PC-3 (cell line): ENCODE data around the gene MMP15.

ENCODE experiments used
- CTCF ChIP-seq: fragments of 300-600 bp; sonication (generic); conservative IDR thresholded peaks from 2 replicates; pipeline ENCODE4 v1.5.1; 2017; ENCODE audit warnings: antibody characterized with exemption, low read depth, mild to moderate bottlenecking, low read length
- EZH2 ChIP-seq: fragments of 300-600 bp; sonication (generic); IDR thresholded peaks from one replicate; pipeline ENCODE4 v1.6.1; 2017; ENCODE audit warnings: antibody characterized with exemption, mild to moderate bottlenecking, low read length; ENCODE audit not compliant: unreplicated experiment
- EZH2phosphoT487 ChIP-seq: fragments of 300-600 bp; sonication (generic); IDR thresholded peaks from 2 replicates; pipeline ENCODE4 v1.6.1; 2018; ENCODE audit warnings: mild to moderate bottlenecking, antibody characterized with exemption, low read length, borderline replicate concordance

DNA sequence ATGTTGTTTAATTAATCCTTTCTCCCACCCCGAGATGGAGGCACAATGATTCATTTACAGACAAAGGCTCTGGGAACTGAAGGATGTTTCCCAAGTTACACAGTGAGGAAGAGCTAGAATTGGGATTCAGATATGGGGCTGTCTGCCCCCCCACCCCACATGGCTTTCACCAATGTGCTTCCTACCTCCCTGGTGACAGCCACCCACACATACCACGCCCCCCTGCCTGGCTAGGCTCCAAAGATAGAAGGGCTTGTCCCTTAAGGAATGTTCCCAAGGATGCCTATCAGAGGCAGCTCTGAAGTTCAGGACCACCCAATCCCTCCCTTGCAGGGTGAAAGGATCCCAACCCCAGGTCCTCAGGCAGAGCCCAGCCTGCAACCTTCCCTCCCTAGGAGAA, 70.7 kb downstream of the MMP15 start:
- TF ChIP-seq CTCF (no peak), EZH2phosphoT487 (no peak), EZH2 (no peak)
